ENCODE measurements around the gene FREM1. TPM values are rescaled to one million over a fixed set of nuclear protein-coding genes. Genes with fewer than 3 reads are reported as not detected.
A peak's percentile ranks its signal among the peaks of the same experiment; 100 is the strongest.

The FREM1 gene
- total and polyA plus RNA-seq, 2 experiments from 2014 or later = 9.2 to 54.4 TPM

- no peaks in the 10 kb centered on the region for H3K27me3 ChIP-seq
- no peak overlapping the region for H3K27ac ChIP-seq
- peaks cover 9% of the 10 kb centered on the region for H3K36me3 ChIP-seq
- DNase-seq (ENCODE audit: low read depth in 1 of 2, low spot score in 1 of 2) = peak in 1 of 2 donors; percentile 8
- no peaks in the 10 kb centered on the region for H3K9me3 ChIP-seq (ENCODE audit: low read depth)
- TF ChIP-seq CTCF (IDR thresholded peaks at IDR 0.05; ENCODE audit: low read depth, low read length) = no peak
- H3K4me1 ChIP-seq (ENCODE audit: low read depth) = peaks cover 14% of the 10 kb centered on the region
- no peak overlapping the region for H3K4me3 ChIP-seq
Measured at GRCh38 chr9:14746626-14747025, 163.6 kb downstream of the FREM1 start.

- no peak for DNase-seq (ENCODE audit: low read depth in 1 of 2, low spot score in 1 of 2)
- no peaks in the 10 kb centered on the region for H3K27me3 ChIP-seq
- H3K36me3 ChIP-seq = peaks cover 9% of the 10 kb centered on the region
- H3K9me3 ChIP-seq (ENCODE audit: low read depth) = no peaks in the 10 kb centered on the region
- H3K4me1 ChIP-seq (ENCODE audit: low read depth) = peaks cover 3% of the 10 kb centered on the region
- no peak for TF ChIP-seq CTCF (IDR thresholded peaks at IDR 0.05; ENCODE audit: low read depth, low read length)
- H3K27ac ChIP-seq = no peak overlapping the region
- H3K4me3 ChIP-seq = no peak overlapping the region
Measured at GRCh38 chr9:14744768-14745167, 165.5 kb downstream of the FREM1 start.

GRCh38 chr9:14741369-14741768 is 168.9 kb downstream of the FREM1 start:
- no peak overlapping the region for H3K4me3 ChIP-seq
- no peaks in the 10 kb centered on the region for H3K27me3 ChIP-seq
- H3K9me3 ChIP-seq (ENCODE audit: low read depth) = no peaks in the 10 kb centered on the region
- no peaks in the 10 kb centered on the region for H3K4me1 ChIP-seq (ENCODE audit: low read depth)
- DNase-seq (ENCODE audit: low read depth in 1 of 2, low spot score in 1 of 2) = no peak
- H3K27ac ChIP-seq = no peak overlapping the region
- peaks cover 8% of the 10 kb centered on the region for H3K36me3 ChIP-seq
- TF ChIP-seq CTCF (IDR thresholded peaks at IDR 0.05; ENCODE audit: low read depth, low read length) = no peak

GRCh38 chr9:14733133-14733532 is 177.1 kb downstream of the FREM1 start:
- no peaks in the 10 kb centered on the region for H3K9me3 ChIP-seq (ENCODE audit: low read depth)
- peaks cover 10% of the 10 kb centered on the region for H3K36me3 ChIP-seq
- no peak overlapping the region for H3K4me3 ChIP-seq
- no peak for TF ChIP-seq CTCF (IDR thresholded peaks at IDR 0.05; ENCODE audit: low read depth, low read length)
- H3K27me3 ChIP-seq = no peaks in the 10 kb centered on the region
- H3K27ac ChIP-seq = no peak overlapping the region
- no peaks in the 10 kb centered on the region for H3K4me1 ChIP-seq (ENCODE audit: low read depth)
- DNase-seq (ENCODE audit: low read depth in 1 of 2, low spot score in 1 of 2) = no peak

- H3K4me1 ChIP-seq (ENCODE audit: low read depth) = no peaks in the 10 kb centered on the region
Measured at GRCh38 chr9:14731294-14731981, 178.8 kb downstream of the FREM1 start.

More at GRCh38 chr9:14731294-14731981, 178.8 kb downstream of the FREM1 start:
- Histone ChIP-seq H3K36me3 (peaks cover 4% of the 10 kb centered on the region), H3K4me3 (no peak overlapping the region), H3K9me3 (ENCODE audit: low read depth) (no peaks in the 10 kb centered on the region), H3K27me3 (no peaks in the 10 kb centered on the region), H3K27ac (no peak overlapping the region)
- TF ChIP-seq CTCF (IDR thresholded peaks at IDR 0.05; ENCODE audit: low read depth, low read length) = no peak
- DNase-seq (ENCODE audit: low read depth in 1 of 2, low spot score in 1 of 2) = no peak

Measured in cardiac muscle cell (in vitro differentiated cells and primary cell).